ENCODE data around the gene PLEKHA6.

- TF ChIP-seq CTCF (IDR thresholded peaks at IDR 0.05) (no peak), POLR2A (IDR thresholded peaks at IDR 0.05) (no peak)
Measured at GRCh38 chr1:204188959-204189639, 170.6 kb downstream of the PLEKHA6 start.

Measured in right lobe of liver (tissue), 4 donors.